HepG2 (cell line): Measurements from ENCODE around the gene VEGFB. TPM values are rescaled to one million over a fixed set of nuclear protein-coding genes. Genes with fewer than 3 reads are reported as not detected.

ENCODE experiments used
- ARNTL ChIP-seq: sonication (generic); formaldehyde crosslinking; IDR thresholded peaks from 2 replicates; pipeline ENCODE4 v1.4.0; 2020; ENCODE audit warnings: mild to moderate bottlenecking, missing genetic modification reagents
- DPF2 ChIP-seq: sonication (generic); formaldehyde crosslinking; IDR thresholded peaks from 2 replicates; pipeline ENCODE4 v1.4.0; 2020; ENCODE audit warnings: mild to moderate bottlenecking, low read depth, missing genetic modification reagents, borderline replicate concordance
- ELF4 ChIP-seq: sonication (generic); formaldehyde crosslinking; IDR thresholded peaks from 2 replicates; pipeline ENCODE4 v1.5.0; 2020; ENCODE audit warnings: missing genetic modification reagents, mild to moderate bottlenecking, moderate library complexity, borderline replicate concordance
- ETS1 ChIP-seq: sonication (generic); formaldehyde crosslinking; IDR thresholded peaks from 2 replicates; pipeline ENCODE4 v1.4.0; 2020; ENCODE audit warnings: missing genetic modification reagents
- ETV5 ChIP-seq: IDR thresholded peaks from 2 replicates; pipeline ENCODE4 v1.6.1; 2018; ENCODE audit warnings: missing biosample characterization, missing genetic modification reagents, inconsistent platforms, borderline replicate concordance
- FOXP1 ChIP-seq, 2 experiments: fragments of 450-650 bp in 1 of 2; IDR thresholded peaks; 2 replicates each; pipeline ENCODE4 v1.6.1; 2017 to 2018; ENCODE audit warnings: antibody characterized with exemption in 1 of 2
- GATAD2A ChIP-seq: IDR thresholded peaks from 2 replicates; pipeline ENCODE4 v1.6.1; 2016
- HMG20A ChIP-seq: IDR thresholded peaks from 2 replicates; pipeline ENCODE4 v1.6.1; 2016; ENCODE audit warnings: borderline replicate concordance
- KLF16 ChIP-seq, 2 experiments: sonication (generic) in 1 of 2; formaldehyde crosslinking in 1 of 2; IDR thresholded peaks; 2 replicates each; pipeline versions ENCODE4 v1.6.1 to v1.8.0; 2016 to 2023; ENCODE audit warnings: missing genetic modification reagents in 2 of 2, missing compliant biosample characterization in 1 of 2
- KLF6 ChIP-seq: IDR thresholded peaks from 2 replicates; pipeline ENCODE4 v1.8.0; 2016; ENCODE audit warnings: missing biosample characterization, missing genetic modification reagents
- MED1 ChIP-seq: sonication (generic); formaldehyde crosslinking; IDR thresholded peaks from 2 replicates; pipeline ENCODE4 v1.4.0; 2020; ENCODE audit warnings: missing genetic modification reagents
- MYC ChIP-seq: sonication (generic); formaldehyde crosslinking; IDR thresholded peaks from 2 replicates; pipeline ENCODE4 v1.9.0; 2021; ENCODE audit warnings: missing genetic modification reagents, borderline replicate concordance
- NR3C1 ChIP-seq: sonication (generic); formaldehyde crosslinking; IDR thresholded peaks from 2 replicates; pipeline ENCODE4 v1.4.0; 2020; ENCODE audit warnings: missing genetic modification reagents
- PATZ1 ChIP-seq: sonication (generic); formaldehyde crosslinking; IDR thresholded peaks from 2 replicates; pipeline ENCODE4 v1.4.0; 2020; ENCODE audit warnings: missing genetic modification reagents
- PBX3 ChIP-seq: sonication (generic); formaldehyde crosslinking; IDR thresholded peaks from 2 replicates; pipeline ENCODE4 v1.8.1; 2023; ENCODE audit warnings: missing genetic modification reagents, inconsistent platforms, borderline replicate concordance
- SOX13 ChIP-seq, 3 experiments: fragments of 450-650 bp in 1 of 3; sonication (generic) in 1 of 3; formaldehyde crosslinking in 1 of 3; IDR thresholded peaks in 2 of 3; conservative IDR thresholded peaks in 1 of 3; 2 replicates each; pipeline versions ENCODE4 v1.5.0 to v1.6.1; 2016 to 2020; ENCODE audit warnings: antibody characterized with exemption in 1 of 3, mild to moderate bottlenecking in 1 of 3, missing compliant biosample characterization in 1 of 3, missing genetic modification reagents in 1 of 3, moderate library complexity in 1 of 3
- SRF ChIP-seq: IDR thresholded peaks from 2 replicates; pipeline ENCODE4 v1.6.1; 2011; ENCODE audit warnings: mild to moderate bottlenecking, low read depth, low read length, moderate library complexity
- YEATS4 ChIP-seq: sonication (generic); formaldehyde crosslinking; IDR thresholded peaks from 2 replicates; pipeline ENCODE4 v1.4.0; 2020; ENCODE audit warnings: missing genetic modification reagents, borderline replicate concordance
- ZNF136 ChIP-seq: sonication (generic); formaldehyde crosslinking; IDR thresholded peaks from 2 replicates; pipeline ENCODE4 v1.8.1; 2022; ENCODE audit warnings: low read depth, mild to moderate bottlenecking, moderate library complexity, missing genetic modification reagents
- ZNF333 ChIP-seq: sonication (generic); formaldehyde crosslinking; IDR thresholded peaks from 2 replicates; pipeline ENCODE4 v1.4.0; 2020; ENCODE audit warnings: mild to moderate bottlenecking, missing genetic modification reagents, borderline replicate concordance
- ZNF34 ChIP-seq: sonication (generic); formaldehyde crosslinking; IDR thresholded peaks from 2 replicates; pipeline ENCODE4 v1.4.0; 2020; ENCODE audit warnings: mild to moderate bottlenecking, missing genetic modification reagents, borderline replicate concordance
- ZNF496 ChIP-seq: sonication (generic); formaldehyde crosslinking; IDR thresholded peaks from 2 replicates; pipeline ENCODE4 v1.8.1; 2023; ENCODE audit warnings: mild to moderate bottlenecking, moderate library complexity, missing genetic modification reagents; ENCODE audit not compliant: insufficient replicate concordance
- ZNF720 ChIP-seq: sonication (generic); formaldehyde crosslinking; IDR thresholded peaks from 2 replicates; pipeline ENCODE4 v1.4.0; 2020; ENCODE audit warnings: missing genetic modification reagents
- ZNF773 ChIP-seq: sonication (generic); formaldehyde crosslinking; IDR thresholded peaks from 2 replicates; pipeline ENCODE4 v1.4.0; 2020; ENCODE audit warnings: missing genetic modification reagents, borderline replicate concordance
- ZNF790 ChIP-seq: sonication (generic); formaldehyde crosslinking; IDR thresholded peaks from 2 replicates; pipeline ENCODE4 v1.8.0; 2022; ENCODE audit warnings: missing genetic modification reagents, mild to moderate bottlenecking, borderline replicate concordance
- ZNF891 ChIP-seq: sonication (generic); formaldehyde crosslinking; IDR thresholded peaks from 2 replicates; pipeline ENCODE4 v1.5.0; 2020; ENCODE audit warnings: mild to moderate bottlenecking, missing genetic modification reagents
- polyA plus RNA-seq, 8 experiments: library from polyadenylated mRNA; depleted of rRNA in 3 of 8; stranded (reverse) in 7 of 8; unstranded in 1 of 8; fragments of >200 nt; fragmentation: Illumina TruSeq in 4 of 8; extraction: Trizol in 4 of 8; gene quantifications; 2 replicates each; pipeline versions ENCODE4 v1.2.1 to v1.2.3, GENCODE V29; 2011 to 2016; ENCODE audit warnings: low read depth in 4 of 8, missing spikeins in 1 of 8, mixed read lengths in 1 of 8; ENCODE audit not compliant: insufficient read depth in 1 of 8
- total RNA-seq, 5 experiments: library from RNA; depleted of rRNA; stranded (reverse); fragments of >200 nt; fragmentation: Illumina TruSeq; extraction: Trizol; gene quantifications; 2 replicates each; pipeline ENCODE4 v1.2.3, GENCODE V29; 2016; ENCODE audit warnings: low read depth in 1 of 5

The VEGFB gene
- total and polyA plus RNA-seq, 2 of the 13 experiments (the other 11 are each of a cell fraction or from before 2014, with no cell fraction given): 9.0 to 11.3 TPM

GRCh38 chr11:64251016-64251752 lies 16.8 kb downstream of the VEGFB start, which contains the start of gene PLCB3 (continued):
- TF ChIP-seq ETV5 (CRISPR knock-in tag) (no peak), PBX3 (CRISPR knock-in tag) (no peak), DPF2 (CRISPR knock-in tag) (no peak), PATZ1 (peak; percentile 51; the same call in 1 of the 2 replicates), ZNF790 (CRISPR knock-in tag) (no peak), NR3C1 (CRISPR knock-in tag) (no peak), FOXP1 (IDR thresholded peaks at IDR 0.05) (no peak), FOXP1 (CRISPR knock-in tag; IDR thresholded peaks at IDR 0.05) (no peak), MYC (CRISPR knock-in tag) (peak; percentile 36; the same call in 1 of the 2 replicates), ARNTL (0 out of 2 replicates have a peak, but pooled peaks have one; percentile 27), MED1 (no peak), GATAD2A (CRISPR knock-in tag) (no peak), ELF4 (CRISPR knock-in tag) (no peak), ZNF773 (CRISPR knock-in tag) (no peak), ZNF891 (no peak), ZNF34 (CRISPR knock-in tag) (no peak), YEATS4 (CRISPR knock-in tag) (0 out of 2 replicates have a peak, but pooled peaks have one; percentile 54), KLF16 (CRISPR knock-in tag; IDR thresholded peaks at IDR 0.05) (no peak), SRF (no peak), ZNF333 (CRISPR knock-in tag) (no peak), KLF6 (CRISPR knock-in tag) (peak; percentile 25; the same call in 1 of the 2 replicates), ZNF720 (CRISPR knock-in tag) (no peak), HMG20A (no peak), ZNF496 (CRISPR knock-in tag) (no peak), SOX13 (IDR thresholded peaks at IDR 0.05) (no peak), SOX13 (CRISPR knock-in tag; conservative IDR thresholded peaks at IDR 0.05 in 1 of 2, IDR thresholded peaks at IDR 0.05 in 1 of 2) (no peak), ETS1 (CRISPR knock-in tag) (no peak), ZNF136 (no peak)
